OCI-LY7 (cell line): ENCODE results near the gene STEAP4. TPM values are rescaled to one million over a fixed set of nuclear protein-coding genes. Genes with fewer than 3 reads are reported as not detected.

Experiments
- BruUV-seq: library from RNA; stranded (reverse); fragments of 400-500 nt; replicated peaks from 2 replicates; lab custom pipeline; 2021; lab: Mats Ljungman, UMichigan
- CTCF ChIA-PET: fragments of 300-600 bp; sonication (Branson Sonifier 250); formaldehyde crosslinking; loops from one replicate; lab custom pipeline; 2022; ENCODE audit warnings: antibody characterized with exemption; ENCODE audit not compliant: unreplicated experiment; lab: Charles Lee
- POLR2A ChIA-PET: fragments of 300-600 bp; sonication (Branson Sonifier 250); formaldehyde crosslinking; loops from one replicate; lab custom pipeline; 2022; ENCODE audit warnings: antibody characterized with exemption; lab: Charles Lee
- DNase-seq: peaks from one replicate; pipeline ENCODE4 v3.0.0-alpha.2; 2015; ENCODE audit warnings: low spot score
- H2AFZ ChIP-seq: fragments of 200-600 bp; sonication (generic), shearing (Covaris generic); 2 replicates; pipeline ENCODE4 v1.6.1; 2014; ENCODE audit warnings: mild to moderate bottlenecking, antibody characterized with exemption, low read length, moderate library complexity
- H3K27ac ChIP-seq: fragments of 200-600 bp; sonication (generic); 2 replicates; pipeline ENCODE4 v1.5.1; 2014; ENCODE audit warnings: mixed run types, low read depth, mild to moderate bottlenecking, moderate library complexity, low read length, inconsistent platforms; ENCODE audit not compliant: poor library complexity, severe bottlenecking
- H3K36me3 ChIP-seq: fragments of 200-600 bp; sonication (generic); 2 replicates; pipeline ENCODE4 v1.6.1; 2014; ENCODE audit warnings: mild to moderate bottlenecking, antibody characterized with exemption, low read length, moderate library complexity, mixed read lengths; ENCODE audit not compliant: insufficient read depth
- H3K4me1 ChIP-seq: fragments of 200-600 bp; sonication (generic); 2 replicates; pipeline ENCODE4 v1.5.1; 2014; ENCODE audit warnings: mild to moderate bottlenecking, low read length; ENCODE audit not compliant: insufficient read depth, poor library complexity, severe bottlenecking
- H3K4me2 ChIP-seq: fragments of 200-600 bp; sonication (generic); 2 replicates; pipeline ENCODE4 v1.6.1; 2014; ENCODE audit warnings: mild to moderate bottlenecking, low read length
- H3K4me3 ChIP-seq: fragments of 200-600 bp; sonication (generic); 2 replicates; pipeline ENCODE4 v1.5.1; 2014; ENCODE audit warnings: mild to moderate bottlenecking, low read depth, low read length; ENCODE audit not compliant: poor library complexity, severe bottlenecking
- H3K79me2 ChIP-seq: fragments of 200-600 bp; sonication (generic); 2 replicates; pipeline ENCODE4 v1.6.1; 2016; ENCODE audit warnings: low read depth, mild to moderate bottlenecking, low read length, moderate library complexity, mixed read lengths; ENCODE audit not compliant: insufficient read depth
- H3K9me2 ChIP-seq: fragments of 200-600 bp; sonication (generic); 2 replicates; pipeline ENCODE4 v1.6.1; 2016; ENCODE audit warnings: mild to moderate bottlenecking, low read length, mixed read lengths; ENCODE audit not compliant: insufficient read depth
- H3K9me3 ChIP-seq: fragments of 200-600 bp; sonication (generic); 2 replicates; pipeline ENCODE4 v1.6.1; 2014; ENCODE audit warnings: mild to moderate bottlenecking, mixed run types, low read length, mixed read lengths
- H4K20me1 ChIP-seq: fragments of 200-600 bp; sonication (generic); 2 replicates; pipeline ENCODE4 v1.6.1; 2014; ENCODE audit warnings: mild to moderate bottlenecking, antibody characterized with exemption, low read length, moderate library complexity, mixed read lengths; ENCODE audit not compliant: insufficient read depth
- CTCF ChIP-seq: fragments of 200-600 bp; sonication (generic); conservative IDR thresholded peaks from 2 replicates; pipeline ENCODE4 v1.5.1; 2014; ENCODE audit warnings: mild to moderate bottlenecking, antibody characterized with exemption, low read length, moderate library complexity, mixed read lengths
- EZH2phosphoT487 ChIP-seq: fragments of 200-600 bp; sonication (generic); IDR thresholded peaks from 2 replicates; pipeline ENCODE4 v1.6.1; 2018; ENCODE audit warnings: low read depth, borderline replicate concordance, mild to moderate bottlenecking, mixed run types, antibody characterized with exemption, low read length, moderate library complexity, mixed read lengths
- intact Hi-C: fragments of 100-400 bp; cut with micrococcal nuclease; formaldehyde crosslinking; loops from one replicate; pipeline ENCODE4 v1.10.0; 2022; ENCODE audit not compliant: unreplicated experiment
- total RNA-seq, 2 experiments: library from RNA; depleted of rRNA in 1 of 2; stranded (reverse); fragments of >200 nt in 1 of 2; shearing (Covaris generic) in 1 of 2; gene quantifications; 2 replicates each; pipeline ENCODE4 v1.2.3, GENCODE V29; 2014 to 2022

STEAP4 gene
- total RNA-seq, 2 experiments from 2014 or later, result not detected

DNA sequence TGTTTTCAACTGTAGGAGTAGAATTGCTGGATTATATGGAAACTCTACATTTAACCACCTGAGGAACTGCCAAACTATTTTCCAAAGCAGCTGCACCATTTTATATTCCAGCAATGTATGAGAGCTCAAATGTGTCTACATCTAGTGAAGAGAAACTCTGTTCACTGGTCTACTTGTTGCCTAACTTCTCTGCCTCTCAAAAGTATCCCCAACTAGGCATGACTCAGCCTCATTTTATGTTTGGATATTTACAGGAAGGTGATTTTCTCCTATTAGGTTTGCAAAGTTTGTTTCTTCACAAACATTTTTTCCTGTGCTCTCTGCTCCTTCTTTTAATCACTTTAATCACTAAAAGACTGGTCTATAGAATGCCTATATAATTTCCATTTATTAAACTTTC lies 49.8 kb downstream of the STEAP4 start:
- ChIA-PET CTCF (no interaction called here), POLR2A (no interaction called here)
- BruUV-seq, result no TSS peak
- intact Hi-C loops, result no loop called here
- Histone ChIP-seq H3K4me1 (no peaks in the 10 kb centered on the region), H3K27ac (no peak overlapping the region), H3K9me3 (no peaks in the 10 kb centered on the region), H3K9me2 (no peaks in the 10 kb centered on the region), H4K20me1 (no peaks in the 10 kb centered on the region), H3K79me2 (no peaks in the 10 kb centered on the region), H3K4me3 (no peak overlapping the region), H3K4me2 (no peak overlapping the region), H2AFZ (no peak overlapping the region), H3K36me3 (no peaks in the 10 kb centered on the region)
- TF ChIP-seq EZH2phosphoT487 (no peak), CTCF (no peak)
- DNase-seq, result no peak

DNA sequence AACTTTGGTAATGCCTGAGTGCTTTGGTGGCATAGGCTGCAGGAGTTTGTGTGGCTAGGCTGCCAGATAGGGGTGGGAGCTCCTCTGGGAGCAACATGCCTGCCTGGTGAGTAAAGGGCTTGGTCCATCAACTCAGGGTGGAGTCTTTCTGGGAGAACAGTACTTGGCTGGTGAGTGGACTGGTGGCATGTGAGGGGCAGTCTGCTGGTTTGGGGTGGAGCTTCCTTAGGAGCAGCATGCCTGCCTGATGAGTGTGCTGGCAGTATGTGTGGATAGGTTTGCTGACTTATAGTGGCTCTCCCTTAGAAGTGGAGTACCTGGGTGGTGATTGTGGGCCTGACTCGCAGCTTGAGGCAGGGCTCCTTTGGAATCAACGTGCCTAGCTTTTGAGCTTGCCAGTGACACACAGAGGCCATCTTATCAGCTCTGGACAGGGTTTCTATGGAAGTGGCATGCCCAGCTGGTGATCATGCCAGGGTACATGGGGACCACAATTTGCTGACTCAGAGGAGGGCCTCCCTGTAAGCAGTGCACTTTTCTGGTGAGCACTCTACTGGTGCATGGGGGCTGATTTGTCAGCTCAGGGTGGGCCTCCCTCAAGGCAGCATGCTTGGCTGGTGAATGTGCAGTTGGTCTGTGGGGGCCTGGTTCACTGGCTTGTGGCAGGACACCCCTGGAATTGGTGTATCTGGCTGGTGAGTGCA lies 51.8 kb downstream of the STEAP4 start:
- Histone ChIP-seq H2AFZ (no peak overlapping the region), H3K4me2 (no peak overlapping the region), H4K20me1 (no peaks in the 10 kb centered on the region), H3K79me2 (no peaks in the 10 kb centered on the region), H3K4me1 (no peaks in the 10 kb centered on the region), H3K9me2 (no peaks in the 10 kb centered on the region), H3K4me3 (no peak overlapping the region), H3K9me3 (no peaks in the 10 kb centered on the region), H3K36me3 (no peaks in the 10 kb centered on the region), H3K27ac (no peak overlapping the region)
- intact Hi-C loops, result no loop called here
- POLR2A ChIA-PET, result no interaction called here
- BruUV-seq, result no TSS peak
- CTCF ChIA-PET, result no interaction called here
- TF ChIP-seq CTCF, result no peak
- no peak for TF ChIP-seq EZH2phosphoT487
- no peak for DNase-seq

GRCh38 chr7:88253640-88254039 lies 53.1 kb downstream of the STEAP4 start:
- no peaks in the 10 kb centered on the region for H3K9me2 ChIP-seq
- H3K9me3 ChIP-seq, result no peaks in the 10 kb centered on the region
- BruUV-seq, result no TSS peak
- TF ChIP-seq EZH2phosphoT487 (no peak), CTCF (no peak)
- H3K4me1 ChIP-seq, result no peaks in the 10 kb centered on the region
- intact Hi-C loops, result no loop called here
- no peaks in the 10 kb centered on the region for H3K79me2 ChIP-seq
- CTCF ChIA-PET, result no interaction called here
- H2AFZ ChIP-seq, result no peak overlapping the region
- no peak for DNase-seq
- H3K36me3 ChIP-seq, result no peaks in the 10 kb centered on the region
- no peak overlapping the region for H3K4me2 ChIP-seq
- no peaks in the 10 kb centered on the region for H4K20me1 ChIP-seq
- H3K4me3 ChIP-seq, result no peak overlapping the region
- POLR2A ChIA-PET, result no interaction called here
- H3K27ac ChIP-seq, result no peak overlapping the region
